Occipital lobe (tissue), 2 donors: ENCODE data around the gene SLC25A41. TPM values are rescaled to one million over a fixed set of nuclear protein-coding genes. Genes with fewer than 3 reads are reported as not detected.

Source experiments
- small RNA-seq: library from RNA; depleted of rRNA; stranded (forward); fragments of <200 nt; gene quantifications from one replicate; pipeline ENCODE3, GENCODE V24; 2014
- total RNA-seq: library from RNA; depleted of rRNA; stranded (reverse); fragments of >200 nt; gene quantifications from one replicate; pipeline ENCODE4 v1.2.3, GENCODE V29; 2014

Gene SLC25A41
- total RNA-seq, 1 donor from 2014 or later: 1.6 TPM

Small RNA genes within 50 kb of the gene (small RNA-seq; reads per million reads assigned to genes)
- gene MIR6790: not detected
- not detected for gene MIR6885

Other genes with a start within 250 kb of the SLC25A41 start
- 8.6 TPM for gene MLLT1, start 153.8 kb downstream of the SLC25A41 start, total RNA-seq
- gene ACER1, start 100.2 kb downstream of the SLC25A41 start, total RNA-seq: not detected
- 28.2 TPM for gene CLPP, start 72.2 kb downstream of the SLC25A41 start, total RNA-seq
- gene ALKBH7, start 61.0 kb downstream of the SLC25A41 start, total RNA-seq: 21.2 TPM
- 3.6 TPM for gene PSPN, start 57.8 kb downstream of the SLC25A41 start, total RNA-seq
- gene GTF2F1, start 40.6 kb downstream of the SLC25A41 start, total RNA-seq: 36.0 TPM
- 73.6 TPM for gene KHSRP, start 9.0 kb downstream of the SLC25A41 start, total RNA-seq
- 42.6 TPM for gene SLC25A23, start 26.0 kb upstream of the SLC25A41 start, total RNA-seq
- gene CRB3, start 30.5 kb upstream of the SLC25A41 start, total RNA-seq: not detected
- not detected for gene DENND1C, start 48.0 kb upstream of the SLC25A41 start, total RNA-seq
- 135 TPM for gene TUBB4A, start 68.5 kb upstream of the SLC25A41 start, total RNA-seq
- 2.2 TPM for gene TNFSF9, start 97.3 kb upstream of the SLC25A41 start, total RNA-seq
- gene CD70, start 157.4 kb upstream of the SLC25A41 start, total RNA-seq: not detected
- not detected for gene TNFSF14, start 236.4 kb upstream of the SLC25A41 start, total RNA-seq